ENCODE measurements around the gene LRMDA. TPM values are rescaled to one million over a fixed set of nuclear protein-coding genes. Genes with fewer than 3 reads are reported as not detected.

LRMDA gene
- total and polyA plus RNA-seq, 10 of the 15 experiments (the other 5 are each of a cell fraction or from before 2014, with no cell fraction given), result 0.07 to 0.54 (median 0.29) TPM; not detected in 4

DNA sequence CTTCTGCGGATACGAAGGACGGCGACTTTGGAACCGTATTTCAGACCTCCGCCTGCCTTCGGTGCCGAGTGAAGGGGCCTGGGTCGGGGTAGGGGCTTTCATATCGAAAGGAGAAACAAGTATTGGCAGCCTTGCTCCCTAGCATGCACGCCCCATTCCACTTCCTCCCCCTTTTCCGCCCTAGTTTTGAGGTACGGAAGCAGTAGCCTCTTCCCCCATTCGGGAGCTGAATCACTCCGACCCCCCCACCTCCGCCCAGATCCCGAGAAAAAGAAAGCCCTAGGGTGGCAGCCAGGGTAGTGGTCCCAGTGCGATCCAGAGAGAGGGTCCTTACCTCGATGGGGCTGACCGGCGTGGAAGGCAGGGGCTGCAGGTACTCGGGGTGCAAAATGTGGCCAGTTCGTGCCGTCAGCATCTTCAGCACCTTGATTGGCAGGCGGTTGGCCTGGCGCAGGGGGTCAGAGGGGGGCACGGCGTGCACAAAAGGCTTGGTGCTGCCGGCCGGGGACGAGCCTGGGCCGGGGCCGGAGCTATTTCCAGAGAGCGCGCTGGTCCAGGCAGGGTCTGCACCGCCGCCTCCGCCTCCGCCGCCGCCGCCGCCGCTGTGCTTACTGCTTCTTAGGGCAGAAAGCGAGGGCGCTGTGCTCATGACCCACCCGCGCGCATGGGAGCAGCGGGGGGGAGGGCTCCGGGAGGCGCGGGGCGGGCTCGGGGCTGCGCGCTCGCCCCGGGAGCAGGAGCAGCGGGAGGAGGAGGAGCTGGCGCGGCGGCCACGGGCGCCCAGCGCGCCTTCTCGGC, 30.5 kb upstream of the LRMDA start (continued):
- TF ChIP-seq, protein P1, sequence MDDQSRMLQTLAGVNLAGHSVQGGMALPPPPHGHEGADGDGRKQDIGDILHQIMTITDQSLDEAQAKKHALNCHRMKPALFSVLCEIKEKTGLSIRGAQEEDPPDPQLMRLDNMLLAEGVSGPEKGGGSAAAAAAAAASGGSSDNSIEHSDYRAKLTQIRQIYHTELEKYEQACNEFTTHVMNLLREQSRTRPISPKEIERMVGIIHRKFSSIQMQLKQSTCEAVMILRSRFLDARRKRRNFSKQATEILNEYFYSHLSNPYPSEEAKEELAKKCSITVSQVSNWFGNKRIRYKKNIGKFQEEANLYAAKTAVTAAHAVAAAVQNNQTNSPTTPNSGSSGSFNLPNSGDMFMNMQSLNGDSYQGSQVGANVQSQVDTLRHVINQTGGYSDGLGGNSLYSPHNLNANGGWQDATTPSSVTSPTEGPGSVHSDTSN (IDR thresholded peaks at IDR 0.05; ENCODE audit: insufficient replicate concordance, low read depth, low read length), result peak; percentile 55
- TF ChIP-seq NR2C2 (IDR thresholded peaks at IDR 0.05; ENCODE audit: borderline replicate concordance, control insufficient read depth, insufficient read length, low read depth) (no peak), SUZ12 (IDR thresholded peaks at IDR 0.05; ENCODE audit: unreplicated experiment) (no peak), CHD2 (IDR thresholded peaks at IDR 0.05; ENCODE audit: borderline replicate concordance, low read depth, low read length) (no peak), CEBPB (IDR thresholded peaks at IDR 0.05; ENCODE audit: borderline replicate concordance in 1 of 2, low read depth in 2 of 2, low read length in 2 of 2) (no peak), STAT1 (conservative IDR thresholded peaks at IDR 0.05) (no peak), ETV6 (conservative IDR thresholded peaks at IDR 0.05 in 1 of 2, IDR thresholded peaks at IDR 0.05 in 1 of 2; ENCODE audit: borderline replicate concordance in 1 of 2, low read depth in 1 of 2) (no peak), EP300 (IDR thresholded peaks at IDR 0.05; ENCODE audit: borderline replicate concordance in 1 of 2, control insufficient read depth in 1 of 2, low read depth in 2 of 2, low read length in 2 of 2) (no peak), DPF2 (IDR thresholded peaks at IDR 0.05) (0 out of 2 replicates have a peak, but pooled peaks have one; percentile 26), BACH1 (IDR thresholded peaks at IDR 0.05; ENCODE audit: borderline replicate concordance) (no peak), BCLAF1 (IDR thresholded peaks at IDR 0.05) (no peak), MAX (IDR thresholded peaks at IDR 0.05; ENCODE audit: low read depth, low read length) (no peak), NFXL1 (IDR thresholded peaks at IDR 0.05; ENCODE audit: borderline replicate concordance) (0 out of 2 replicates have a peak, but pooled peaks have one; percentile 44), PKNOX1 (IDR thresholded peaks at IDR 0.05) (peak; percentile 84), SREBF1 (IDR thresholded peaks at IDR 0.05; ENCODE audit: low read length) (no peak), SPI1 (IDR thresholded peaks at IDR 0.05; ENCODE audit: borderline replicate concordance, insufficient read depth, low read depth, low read length) (no peak), FOXK2 (IDR thresholded peaks at IDR 0.05) (no peak), SIN3A (IDR thresholded peaks at IDR 0.05; ENCODE audit: low read depth, low read length) (no peak), JUNB (IDR thresholded peaks at IDR 0.05) (no peak), ZNF274 (IDR thresholded peaks at IDR 0.05; ENCODE audit: insufficient read depth, insufficient read length) (no peak), E4F1 (IDR thresholded peaks at IDR 0.05; ENCODE audit: borderline replicate concordance, partially characterized antibody) (no peak)

All from GM12878 (cell line).